DND-41 (cell line): ENCODE measurements around the gene NME9.

Experiments
- ATAC-seq: fragments of 200-7000 bp; cut with Tn5 transposase; 3 replicates; pipeline ENCODE4 v1.9.1; 2021; ENCODE audit warnings: low read depth; ENCODE audit not compliant: insufficient read depth
- DNase-seq: peaks from one replicate; pipeline ENCODE4 v3.0.0-alpha.2; 2020
- H2AFZ ChIP-seq: 2 replicates; pipeline ENCODE4 v1.6.0; 2012; ENCODE audit warnings: low read depth, low read length
- H3K27ac ChIP-seq: 2 replicates; pipeline ENCODE4 v1.5.1; 2012; ENCODE audit warnings: low read length, inconsistent platforms
- H3K27me3 ChIP-seq: fragments of 200-600 bp; sonication (generic); 2 replicates; pipeline ENCODE4 v1.6.0; 2012; ENCODE audit warnings: low read length, mild to moderate bottlenecking, inconsistent platforms; ENCODE audit not compliant: insufficient read depth, poor library complexity
- H3K36me3 ChIP-seq: 2 replicates; pipeline ENCODE4 v1.5.1; 2012; ENCODE audit warnings: low read length, inconsistent platforms; ENCODE audit not compliant: insufficient read depth
- H3K4me1 ChIP-seq: 2 replicates; pipeline ENCODE4 v1.5.1; 2012; ENCODE audit warnings: mild to moderate bottlenecking, low read length; ENCODE audit not compliant: insufficient read depth
- H3K4me2 ChIP-seq: 2 replicates; pipeline ENCODE4 v1.6.0; 2012; ENCODE audit warnings: mild to moderate bottlenecking, moderate library complexity, low read length, inconsistent platforms; ENCODE audit not compliant: insufficient read depth
- H3K4me3 ChIP-seq, 2 experiments: fragments of 200-600 bp in 1 of 2; shearing (Covaris generic) in 1 of 2; 2 replicates each; pipeline ENCODE4 v1.5.1; 2012 to 2016; ENCODE audit warnings: inconsistent platforms in 2 of 2, low read length in 2 of 2, mild to moderate bottlenecking in 2 of 2, low read depth in 1 of 2, moderate library complexity in 1 of 2
- H3K79me2 ChIP-seq: 2 replicates; pipeline ENCODE4 v1.6.0; 2012; ENCODE audit warnings: low read length, inconsistent platforms; ENCODE audit not compliant: insufficient read depth
- H3K9ac ChIP-seq: 2 replicates; pipeline ENCODE4 v1.6.0; 2012; ENCODE audit warnings: low read depth, mild to moderate bottlenecking, inconsistent platforms, low read length, moderate library complexity
- H3K9me3 ChIP-seq: 2 replicates; pipeline ENCODE4 v1.5.1; 2012; ENCODE audit warnings: low read length, moderate library complexity, mild to moderate bottlenecking, inconsistent platforms; ENCODE audit not compliant: insufficient read depth, severe bottlenecking
- H4K20me1 ChIP-seq: 2 replicates; pipeline ENCODE4 v1.6.0; 2012; ENCODE audit warnings: low read length; ENCODE audit not compliant: insufficient read depth
- EZH2 ChIP-seq: IDR thresholded peaks from 3 replicates; pipeline ENCODE4 v1.6.1; 2012; ENCODE audit warnings: borderline replicate concordance, low read depth, mild to moderate bottlenecking, moderate library complexity, low read length, inconsistent platforms; ENCODE audit not compliant: severe bottlenecking
- TF ChIP-seq, protein P1 (sequence below): IDR thresholded peaks from 2 replicates; pipeline ENCODE4 v1.5.1; 2012; ENCODE audit warnings: borderline replicate concordance, low read length, moderate library complexity, mild to moderate bottlenecking; ENCODE audit not compliant: poor library complexity, severe bottlenecking; ENCODE audit errors: extremely low read depth

NME9 gene

DNA sequence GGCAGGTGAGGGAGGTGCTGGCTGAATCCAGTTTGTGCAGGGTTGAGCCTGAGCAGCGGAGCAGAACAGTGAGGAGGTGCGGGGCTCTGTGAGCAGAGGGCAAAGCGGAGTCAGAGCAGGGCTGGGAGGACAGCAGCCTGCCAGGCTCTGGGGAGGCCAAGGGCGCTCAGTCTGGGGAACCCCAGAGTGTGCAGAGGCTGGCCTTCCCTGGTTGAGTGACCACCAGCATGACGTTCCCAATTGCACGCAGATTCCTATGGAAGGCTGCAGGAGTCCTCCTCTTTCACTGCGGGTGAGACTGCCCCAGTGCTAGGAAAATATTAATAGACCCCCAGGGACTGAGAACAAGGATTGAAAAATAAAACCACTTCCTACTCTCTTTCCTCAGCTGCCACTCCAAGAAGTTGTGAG is 31.9 kb upstream of the NME9 start:
- no peaks in the 10 kb centered on the region for H3K27me3 ChIP-seq
- H3K79me2 ChIP-seq, result no peaks in the 10 kb centered on the region
- H3K9ac ChIP-seq, result no peak overlapping the region
- TF ChIP-seq EZH2, result no peak
- TF ChIP-seq, protein P1, sequence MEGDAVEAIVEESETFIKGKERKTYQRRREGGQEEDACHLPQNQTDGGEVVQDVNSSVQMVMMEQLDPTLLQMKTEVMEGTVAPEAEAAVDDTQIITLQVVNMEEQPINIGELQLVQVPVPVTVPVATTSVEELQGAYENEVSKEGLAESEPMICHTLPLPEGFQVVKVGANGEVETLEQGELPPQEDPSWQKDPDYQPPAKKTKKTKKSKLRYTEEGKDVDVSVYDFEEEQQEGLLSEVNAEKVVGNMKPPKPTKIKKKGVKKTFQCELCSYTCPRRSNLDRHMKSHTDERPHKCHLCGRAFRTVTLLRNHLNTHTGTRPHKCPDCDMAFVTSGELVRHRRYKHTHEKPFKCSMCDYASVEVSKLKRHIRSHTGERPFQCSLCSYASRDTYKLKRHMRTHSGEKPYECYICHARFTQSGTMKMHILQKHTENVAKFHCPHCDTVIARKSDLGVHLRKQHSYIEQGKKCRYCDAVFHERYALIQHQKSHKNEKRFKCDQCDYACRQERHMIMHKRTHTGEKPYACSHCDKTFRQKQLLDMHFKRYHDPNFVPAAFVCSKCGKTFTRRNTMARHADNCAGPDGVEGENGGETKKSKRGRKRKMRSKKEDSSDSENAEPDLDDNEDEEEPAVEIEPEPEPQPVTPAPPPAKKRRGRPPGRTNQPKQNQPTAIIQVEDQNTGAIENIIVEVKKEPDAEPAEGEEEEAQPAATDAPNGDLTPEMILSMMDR, result no peak
- DNase-seq (no peak), ATAC-seq (no peak)
- H3K36me3 ChIP-seq, result no peaks in the 10 kb centered on the region
- no peaks in the 10 kb centered on the region for H4K20me1 ChIP-seq
- H3K27ac ChIP-seq, result no peak overlapping the region
- no peaks in the 10 kb centered on the region for H3K4me1 ChIP-seq
- no peak overlapping the region for H3K4me3 ChIP-seq
- no peak overlapping the region for H2AFZ ChIP-seq
- no peaks in the 10 kb centered on the region for H3K9me3 ChIP-seq
- H3K4me2 ChIP-seq, result no peak overlapping the region

DNA sequence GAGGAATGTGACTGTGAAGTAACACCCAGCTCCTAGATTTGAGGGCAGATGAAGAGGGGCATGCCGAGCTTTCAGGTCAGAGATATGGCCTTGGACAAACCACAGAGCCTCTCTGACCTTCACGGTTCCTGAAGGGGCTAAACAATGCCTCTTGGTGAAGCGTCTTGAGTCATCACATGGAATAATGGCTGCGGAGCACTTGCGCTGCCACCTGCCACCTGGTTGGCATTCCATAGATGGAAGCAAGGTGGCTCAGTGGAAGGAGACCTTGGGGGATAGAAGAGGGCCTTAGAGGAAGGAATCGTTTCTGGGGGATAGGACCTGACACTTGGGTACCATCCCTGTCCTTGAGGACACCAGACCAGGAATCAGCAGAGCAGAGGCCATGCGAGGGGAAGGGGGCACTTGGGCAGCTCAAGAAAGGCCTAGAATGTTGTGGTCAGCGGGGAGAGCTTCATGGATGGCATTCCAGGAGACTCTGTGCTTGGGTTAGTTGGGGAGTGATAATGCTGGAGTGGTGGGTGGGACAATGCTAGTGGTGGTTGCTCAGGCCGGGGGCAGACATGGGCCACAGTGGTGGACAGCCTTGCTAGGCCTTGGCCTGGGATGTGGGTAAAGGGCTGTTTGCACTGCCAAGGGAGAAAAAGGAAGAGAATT is 31.3 kb upstream of the NME9 start:
- TF ChIP-seq, protein P1, result no peak
- no peak for TF ChIP-seq EZH2

DNA sequence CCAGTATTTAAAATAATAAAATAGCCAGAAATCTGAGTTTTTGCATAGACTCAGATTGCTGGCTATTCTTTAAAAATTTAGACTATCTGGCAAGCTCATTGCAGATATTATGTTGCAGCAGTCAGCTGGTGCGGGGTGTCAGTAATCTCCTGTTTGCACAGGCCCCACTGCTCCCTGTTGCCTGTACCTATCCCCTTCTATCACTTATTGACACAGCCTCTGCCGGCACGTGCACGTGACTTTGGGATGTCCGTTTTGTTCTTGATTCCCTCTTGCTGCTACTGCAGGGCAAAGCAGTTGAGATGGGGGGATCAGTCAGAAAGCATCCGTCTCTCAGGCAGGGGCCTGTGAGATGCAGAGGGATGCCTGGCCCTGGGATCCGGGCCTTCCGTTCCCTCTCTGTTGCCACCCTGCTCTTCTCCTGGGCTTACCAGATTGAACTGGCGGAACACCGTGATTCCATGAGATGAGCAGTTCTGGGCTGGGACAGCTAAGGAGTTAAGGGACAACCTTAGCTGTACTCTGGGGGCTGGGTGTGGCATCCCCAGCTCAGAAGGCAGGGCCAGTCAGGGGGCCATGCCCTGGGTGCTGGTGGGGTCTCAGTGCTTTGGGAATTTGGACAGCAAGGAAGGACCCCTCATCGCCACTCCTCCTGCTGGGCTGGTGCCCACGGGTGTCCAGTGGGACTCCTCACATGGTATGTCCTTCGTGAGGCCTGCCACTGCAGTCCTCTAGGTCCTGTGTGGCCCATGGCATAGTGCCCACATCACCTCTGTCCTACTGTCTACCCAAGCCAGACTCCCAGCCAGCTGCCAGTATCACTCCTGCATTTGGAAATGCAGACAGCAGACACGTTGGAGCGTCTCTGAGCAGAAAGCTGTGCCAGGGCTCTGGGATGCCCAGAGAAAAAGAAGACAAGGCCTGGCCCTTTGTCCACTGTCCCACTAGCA is 30.5 kb upstream of the NME9 start:
- TF ChIP-seq, protein P1, result no peak
- no peak for TF ChIP-seq EZH2
- H3K9ac ChIP-seq, result no peak overlapping the region
- H3K4me3 ChIP-seq, result no peak overlapping the region
- no peak overlapping the region for H3K4me2 ChIP-seq
- ATAC-seq, result no peak
- H2AFZ ChIP-seq, result no peak overlapping the region
- no peak overlapping the region for H3K27ac ChIP-seq
- H4K20me1 ChIP-seq, result no peaks in the 10 kb centered on the region
- H3K79me2 ChIP-seq, result no peaks in the 10 kb centered on the region
- no peaks in the 10 kb centered on the region for H3K9me3 ChIP-seq
- H3K36me3 ChIP-seq, result no peaks in the 10 kb centered on the region
- H3K27me3 ChIP-seq, result peaks cover 2% of the 10 kb centered on the region
- no peaks in the 10 kb centered on the region for H3K4me1 ChIP-seq
- no peak for DNase-seq

More for the DNA sequence above, 31.3 kb upstream of the NME9 start:
- no peaks in the 10 kb centered on the region for H3K9me3 ChIP-seq
- ATAC-seq (no peak), DNase-seq (no peak)
- no peaks in the 10 kb centered on the region for H3K79me2 ChIP-seq
- no peaks in the 10 kb centered on the region for H3K36me3 ChIP-seq
- H3K27ac ChIP-seq, result no peak overlapping the region
- no peaks in the 10 kb centered on the region for H3K27me3 ChIP-seq
- H3K4me3 ChIP-seq, result no peak overlapping the region
- no peak overlapping the region for H2AFZ ChIP-seq
- no peak overlapping the region for H3K4me2 ChIP-seq
- no peaks in the 10 kb centered on the region for H4K20me1 ChIP-seq
- H3K4me1 ChIP-seq, result no peaks in the 10 kb centered on the region
- no peak overlapping the region for H3K9ac ChIP-seq
